Measurements from ENCODE around the gene BRK1.

Gene BRK1

GRCh38 chr3:10136426-10137005 lies 21.0 kb downstream of the BRK1 start:
- Histone ChIP-seq H3K79me2 (ENCODE audit: insufficient read depth, low read depth) (no peaks in the 10 kb centered on the region), H2AFZ (ENCODE audit: low read depth) (no peak overlapping the region), H3K4me1 (ENCODE audit: low read depth, poor library complexity, severe bottlenecking) (no peaks in the 10 kb centered on the region), H3K4me3 (IDR thresholded peaks at IDR 0.05; ENCODE audit: insufficient read depth, low read depth, low read length) (no peak overlapping the region), H3K27me3 (ENCODE audit: insufficient read depth, low read depth) (no peaks in the 10 kb centered on the region), H3K9ac (no peak overlapping the region), H3K36me3 (ENCODE audit: insufficient read depth) (no peaks in the 10 kb centered on the region), H4K20me1 (ENCODE audit: insufficient read depth) (no peaks in the 10 kb centered on the region), H3K4me2 (no peak overlapping the region), H3K27ac (no peak overlapping the region)
- no peak for TF ChIP-seq CTCF (conservative IDR thresholded peaks at IDR 0.05; ENCODE audit: low read depth, low read length)

- Histone ChIP-seq H3K4me3 (IDR thresholded peaks at IDR 0.05; ENCODE audit: insufficient read depth, low read depth, low read length) (no peak overlapping the region), H3K79me2 (ENCODE audit: insufficient read depth, low read depth) (no peaks in the 10 kb centered on the region), H3K9ac (no peak overlapping the region), H2AFZ (ENCODE audit: low read depth) (no peak overlapping the region), H3K27me3 (ENCODE audit: insufficient read depth, low read depth) (no peaks in the 10 kb centered on the region), H3K4me1 (ENCODE audit: low read depth, poor library complexity, severe bottlenecking) (no peaks in the 10 kb centered on the region), H4K20me1 (ENCODE audit: insufficient read depth) (no peaks in the 10 kb centered on the region), H3K27ac (no peak overlapping the region), H3K4me2 (no peak overlapping the region), H3K36me3 (ENCODE audit: insufficient read depth) (no peaks in the 10 kb centered on the region)
- TF ChIP-seq CTCF (conservative IDR thresholded peaks at IDR 0.05; ENCODE audit: low read depth, low read length) = no peak
These were observed 21.7 kb downstream of the BRK1 start for GRCh38 chr3:10137178-10137577.

GRCh38 chr3:10140996-10141546 lies 25.6 kb downstream of the BRK1 start:
- Histone ChIP-seq H4K20me1 (ENCODE audit: insufficient read depth) (no peaks in the 10 kb centered on the region), H2AFZ (ENCODE audit: low read depth) (peak overlapping the region; percentile 54), H3K27ac (no peak overlapping the region), H3K27me3 (ENCODE audit: insufficient read depth, low read depth) (no peaks in the 10 kb centered on the region), H3K79me2 (ENCODE audit: insufficient read depth, low read depth) (peaks cover 22% of the 10 kb centered on the region), H3K4me3 (IDR thresholded peaks at IDR 0.05; ENCODE audit: insufficient read depth, low read depth, low read length) (no peak overlapping the region), H3K4me1 (ENCODE audit: low read depth, poor library complexity, severe bottlenecking) (peaks cover 5% of the 10 kb centered on the region), H3K9ac (no peak overlapping the region; the same call in 1 of the 2 replicates), H3K4me2 (no peak overlapping the region), H3K36me3 (ENCODE audit: insufficient read depth) (no peaks in the 10 kb centered on the region)
- no peak for TF ChIP-seq CTCF (conservative IDR thresholded peaks at IDR 0.05; ENCODE audit: low read depth, low read length)

- no peak overlapping the region for H2AFZ ChIP-seq (ENCODE audit: low read depth)
- peaks cover 5% of the 10 kb centered on the region for H3K4me1 ChIP-seq (ENCODE audit: low read depth, poor library complexity, severe bottlenecking)
- no peak overlapping the region for H3K4me3 ChIP-seq (IDR thresholded peaks at IDR 0.05; ENCODE audit: insufficient read depth, low read depth, low read length)
- no peak overlapping the region for H3K9ac ChIP-seq
- H3K4me2 ChIP-seq = peak overlapping the region; percentile 17
- peaks cover 28% of the 10 kb centered on the region for H3K79me2 ChIP-seq (ENCODE audit: insufficient read depth, low read depth)
- H3K27ac ChIP-seq = no peak overlapping the region
- no peak for TF ChIP-seq CTCF (conservative IDR thresholded peaks at IDR 0.05; ENCODE audit: low read depth, low read length)
- H3K36me3 ChIP-seq (ENCODE audit: insufficient read depth) = no peaks in the 10 kb centered on the region
- H3K27me3 ChIP-seq (ENCODE audit: insufficient read depth, low read depth) = no peaks in the 10 kb centered on the region
- no peaks in the 10 kb centered on the region for H4K20me1 ChIP-seq (ENCODE audit: insufficient read depth)
These were observed 27.5 kb downstream of the BRK1 start for GRCh38 chr3:10142707-10143560.

Data from KMS-11 (cell line).